Activated effector memory CD4-positive, alpha-beta T cell treated with anti-CD3 and anti-CD28 coated beads, Interleukin-2, amount 50 U/mL, for 16 hours (primary cell): ENCODE measurements around the gene ACOX3.

Experiments used
- DNase-seq: peaks from one replicate; pipeline ENCODE4 v3.0.0-alpha.2; 2020

The ACOX3 gene

GRCh38 chr4:8385106-8385505, 55.4 kb downstream of the ACOX3 start:
- DNase-seq: no peak

- no peak for DNase-seq
Observed at GRCh38 chr4:8384397-8385060, 56.0 kb downstream of the ACOX3 start.

- no peak for DNase-seq
Observed at GRCh38 chr4:8383451-8384160, 56.9 kb downstream of the ACOX3 start.

- DNase-seq: no peak
Observed at GRCh38 chr4:8383016-8383415, 57.5 kb downstream of the ACOX3 start.

- no peak for DNase-seq
Observed at GRCh38 chr4:8381814-8382581, 58.5 kb downstream of the ACOX3 start.

- DNase-seq: no peak
Observed at GRCh38 chr4:8380511-8381415, 59.8 kb downstream of the ACOX3 start.

- DNase-seq: no peak
Observed at GRCh38 chr4:8379771-8380170, 60.8 kb downstream of the ACOX3 start.

- DNase-seq: no peak
Observed at GRCh38 chr4:8379281-8379680, 61.2 kb downstream of the ACOX3 start.

- DNase-seq: no peak
Observed at GRCh38 chr4:8378776-8379175, 61.7 kb downstream of the ACOX3 start.

- DNase-seq: no peak
Observed at GRCh38 chr4:8378101-8378724, 62.3 kb downstream of the ACOX3 start.

- no peak for DNase-seq
Observed at GRCh38 chr4:8377103-8378075, 63.1 kb downstream of the ACOX3 start.

- no peak for DNase-seq
Observed at GRCh38 chr4:8376361-8377102, 64.0 kb downstream of the ACOX3 start.

GRCh38 chr4:8374851-8375649, 65.5 kb downstream of the ACOX3 start:
- DNase-seq: no peak

- no peak for DNase-seq
Observed at GRCh38 chr4:8373973-8374545, 66.5 kb downstream of the ACOX3 start.

- no peak for DNase-seq
Observed at GRCh38 chr4:8373270-8373972, 67.1 kb downstream of the ACOX3 start.

GRCh38 chr4:8372506-8372905, 68.0 kb downstream of the ACOX3 start:
- DNase-seq: no peak

- DNase-seq: no peak
Observed at GRCh38 chr4:8371596-8371995, 68.9 kb downstream of the ACOX3 start.

GRCh38 chr4:8370835-8371595, 69.5 kb downstream of the ACOX3 start:
- DNase-seq: no peak
